ENCODE results near the gene SLC44A3. TPM values are rescaled to one million over a fixed set of nuclear protein-coding genes. Genes with fewer than 3 reads are reported as not detected.

Gene SLC44A3
- total and polyA plus RNA-seq, 7 experiments from 2014 or later, result 0.24 to 1.0 TPM; not detected in 5

GRCh38 chr1:94863297-94863911 is 43.2 kb downstream of the SLC44A3 start:
- Histone ChIP-seq H3K4me3 (ENCODE audit: low read length) (no peak overlapping the region), H3K36me3 (ENCODE audit: control insufficient read depth in 2 of 3, insufficient read depth in 3 of 3, low read length in 3 of 3) (no peaks in the 10 kb centered on the region), H3K4me1 (ENCODE audit: control insufficient read depth in 2 of 2, insufficient read depth in 2 of 2, low read length in 2 of 2) (no peaks in the 10 kb centered on the region), H3K9me3 (ENCODE audit: control insufficient read depth in 2 of 3, low read length in 3 of 3) (no peaks in the 10 kb centered on the region), H3K27ac (ENCODE audit: low read depth, low read length) (no peak overlapping the region), H3K27me3 (ENCODE audit: control insufficient read depth in 2 of 2, insufficient read depth in 2 of 2, low read length in 2 of 2) (no peaks in the 10 kb centered on the region)
- CTCF ChIA-PET, result interaction anchor here (0.8 to 1.3 kb wide), 3 partner anchors 9 to 180 kb away, joined by 5 to 6 read pairs (median 5); no protein-coding TSS in a partner anchor
- intact Hi-C loops (cut with micrococcal nuclease), result no loop called here
- peaks cover 0 to 2% (median 0%) of the 10 kb centered on the region in 11 donors for H3K9me3 Mint-ChIP-seq
- H3K27ac Mint-ChIP-seq, result no peak overlapping the region
- H3K27me3 Mint-ChIP-seq, result peaks cover 5 to 27% (median 7%) of the 10 kb centered on the region in 5 donors
- no peak for ATAC-seq
- H3K4me3 Mint-ChIP-seq, result no peak overlapping the region
- H3K36me3 Mint-ChIP-seq, result no peaks in the 10 kb centered on the region
- H3K4me1 Mint-ChIP-seq, result no peaks in the 10 kb centered on the region
- POLR2A ChIA-PET, result interaction anchor here (0.7 kb wide), 1 partner anchor 7 kb away, joined by 3 read pairs; no protein-coding TSS in a partner anchor
- no peak for DNase-seq

DNA sequence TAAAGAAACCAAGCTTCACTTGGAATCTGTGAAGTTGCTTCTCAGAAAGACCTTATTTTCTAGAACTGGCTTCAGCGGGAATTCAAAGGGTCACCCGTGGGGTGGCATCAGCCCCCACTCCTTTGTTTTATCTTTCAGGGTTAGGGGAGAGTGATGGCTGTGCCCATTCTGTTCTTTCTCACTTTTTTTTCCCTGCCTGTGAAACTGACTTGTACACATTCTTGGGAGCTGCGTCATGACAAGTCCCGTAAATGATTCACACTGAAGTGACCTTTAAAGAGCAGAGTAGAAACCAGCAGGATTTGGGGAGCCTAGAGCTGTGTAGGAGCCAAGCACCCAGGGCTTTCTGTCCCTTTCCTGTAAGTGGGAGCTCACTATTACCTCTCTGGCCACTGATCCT is 43.8 kb downstream of the SLC44A3 start:
- Mint-ChIP-seq H3K36me3 (no peaks in the 10 kb centered on the region), H3K4me1 (no peaks in the 10 kb centered on the region), H3K4me3 (no peak overlapping the region), H3K9me3 (peaks cover 0 to 2% (median 0%) of the 10 kb centered on the region in 11 donors), H3K27ac (no peak overlapping the region), H3K27me3 (peaks cover 5 to 26% (median 5%) of the 10 kb centered on the region in 5 donors)
- CTCF ChIA-PET, result interaction anchor here (1.3 kb wide), 2 partner anchors 10 to 179 kb away, joined by 5 to 6 read pairs; no protein-coding TSS in a partner anchor
- ATAC-seq (no peak), DNase-seq (no peak)
- Histone ChIP-seq H3K9me3 (ENCODE audit: control insufficient read depth in 2 of 3, low read length in 3 of 3) (no peaks in the 10 kb centered on the region), H3K27me3 (ENCODE audit: control insufficient read depth in 2 of 2, insufficient read depth in 2 of 2, low read length in 2 of 2) (no peaks in the 10 kb centered on the region), H3K36me3 (ENCODE audit: control insufficient read depth in 2 of 3, insufficient read depth in 3 of 3, low read length in 3 of 3) (no peaks in the 10 kb centered on the region), H3K4me1 (ENCODE audit: control insufficient read depth in 2 of 2, insufficient read depth in 2 of 2, low read length in 2 of 2) (no peaks in the 10 kb centered on the region), H3K27ac (ENCODE audit: low read depth, low read length) (no peak overlapping the region), H3K4me3 (ENCODE audit: low read length) (no peak overlapping the region)
- POLR2A ChIA-PET, result interaction anchor here (0.7 kb wide), 1 partner anchor 8 kb away, joined by 3 read pairs; no protein-coding TSS in a partner anchor
- intact Hi-C loops (cut with micrococcal nuclease), result no loop called here

- ChIA-PET CTCF (interaction anchor here (1.3 kb wide), 1 partner anchor 11 kb away, joined by 5 read pairs; no protein-coding TSS in a partner anchor), POLR2A (interaction anchor here (0.8 kb wide), 1 partner anchor 371 kb away, joined by 3 read pairs; no protein-coding TSS in a partner anchor)
- no peak overlapping the region for H3K27ac ChIP-seq (ENCODE audit: low read depth, low read length)
- no peaks in the 10 kb centered on the region for H3K36me3 ChIP-seq (ENCODE audit: control insufficient read depth in 2 of 3, insufficient read depth in 3 of 3, low read length in 3 of 3)
- ATAC-seq (no peak), DNase-seq (no peak)
- no peak overlapping the region for H3K27ac Mint-ChIP-seq
- H3K27me3 Mint-ChIP-seq, result peaks cover 0 to 21% (median 5%) of the 10 kb centered on the region in 5 donors
- no peaks in the 10 kb centered on the region for H3K36me3 Mint-ChIP-seq
- no peak overlapping the region for H3K4me3 Mint-ChIP-seq
- no peaks in the 10 kb centered on the region for H3K9me3 ChIP-seq (ENCODE audit: control insufficient read depth in 2 of 3, low read length in 3 of 3)
- no peaks in the 10 kb centered on the region for H3K9me3 Mint-ChIP-seq
- no peaks in the 10 kb centered on the region for H3K27me3 ChIP-seq (ENCODE audit: control insufficient read depth in 2 of 2, insufficient read depth in 2 of 2, low read length in 2 of 2)
- no peaks in the 10 kb centered on the region for H3K4me1 Mint-ChIP-seq
- intact Hi-C loops (cut with micrococcal nuclease), result no loop called here
- H3K4me3 ChIP-seq (ENCODE audit: low read length), result no peak overlapping the region
- H3K4me1 ChIP-seq (ENCODE audit: control insufficient read depth in 2 of 2, insufficient read depth in 2 of 2, low read length in 2 of 2), result no peaks in the 10 kb centered on the region
Measured at GRCh38 chr1:94864821-94865220, 44.7 kb downstream of the SLC44A3 start.

GRCh38 chr1:94865360-94865759 is 45.2 kb downstream of the SLC44A3 start:
- Mint-ChIP-seq H3K27ac (no peak overlapping the region), H3K27me3 (peaks cover 0 to 15% (median under 1%) of the 10 kb centered on the region in 5 donors), H3K9me3 (no peaks in the 10 kb centered on the region), H3K4me3 (no peak overlapping the region), H3K36me3 (no peaks in the 10 kb centered on the region), H3K4me1 (no peaks in the 10 kb centered on the region)
- H3K4me1 ChIP-seq (ENCODE audit: control insufficient read depth in 2 of 2, insufficient read depth in 2 of 2, low read length in 2 of 2), result no peaks in the 10 kb centered on the region
- H3K9me3 ChIP-seq (ENCODE audit: control insufficient read depth in 2 of 3, low read length in 3 of 3), result no peaks in the 10 kb centered on the region
- H3K27me3 ChIP-seq (ENCODE audit: control insufficient read depth in 2 of 2, insufficient read depth in 2 of 2, low read length in 2 of 2), result no peaks in the 10 kb centered on the region
- no peak overlapping the region for H3K27ac ChIP-seq (ENCODE audit: low read depth, low read length)
- H3K4me3 ChIP-seq (ENCODE audit: low read length), result no peak overlapping the region
- ATAC-seq, result no peak
- no peaks in the 10 kb centered on the region for H3K36me3 ChIP-seq (ENCODE audit: control insufficient read depth in 2 of 3, insufficient read depth in 3 of 3, low read length in 3 of 3)
- intact Hi-C loops (cut with micrococcal nuclease), result no loop called here
- DNase-seq, result no peak
- ChIA-PET POLR2A (interaction anchor here (0.8 kb wide), 1 partner anchor 370 kb away, joined by 3 read pairs; no protein-coding TSS in a partner anchor), CTCF (interaction anchor here (0.7 to 1.0 kb wide), 2 partner anchors 11 to 382 kb away, joined by 3 read pairs; no protein-coding TSS in a partner anchor)

GRCh38 chr1:94866164-94866807 is 46.1 kb downstream of the SLC44A3 start:
- POLR2A ChIA-PET, result no interaction called here
- DNase-seq (no peak), ATAC-seq (no peak)
- H3K36me3 Mint-ChIP-seq, result no peaks in the 10 kb centered on the region
- H3K36me3 ChIP-seq (ENCODE audit: control insufficient read depth in 2 of 3, insufficient read depth in 3 of 3, low read length in 3 of 3), result no peaks in the 10 kb centered on the region
- H3K4me1 ChIP-seq (ENCODE audit: control insufficient read depth in 2 of 2, insufficient read depth in 2 of 2, low read length in 2 of 2), result no peaks in the 10 kb centered on the region
- H3K9me3 Mint-ChIP-seq, result no peaks in the 10 kb centered on the region
- peaks cover 0 to 7% (median 0%) of the 10 kb centered on the region in 5 donors for H3K27me3 Mint-ChIP-seq
- CTCF ChIA-PET, result interaction anchor here (1.0 kb wide), 1 partner anchor 12 kb away, joined by 3 read pairs; no protein-coding TSS in a partner anchor
- no peak overlapping the region for H3K4me3 ChIP-seq (ENCODE audit: low read length)
- H3K27me3 ChIP-seq (ENCODE audit: control insufficient read depth in 2 of 2, insufficient read depth in 2 of 2, low read length in 2 of 2), result no peaks in the 10 kb centered on the region
- H3K27ac Mint-ChIP-seq, result no peak overlapping the region
- H3K4me1 Mint-ChIP-seq, result no peaks in the 10 kb centered on the region
- H3K27ac ChIP-seq (ENCODE audit: low read depth, low read length), result no peak overlapping the region
- intact Hi-C loops (cut with micrococcal nuclease), result no loop called here
- no peak overlapping the region for H3K4me3 Mint-ChIP-seq
- no peaks in the 10 kb centered on the region for H3K9me3 ChIP-seq (ENCODE audit: control insufficient read depth in 2 of 3, low read length in 3 of 3)

- no peaks in the 10 kb centered on the region for H3K27me3 ChIP-seq (ENCODE audit: control insufficient read depth in 2 of 2, insufficient read depth in 2 of 2, low read length in 2 of 2)
- CTCF ChIA-PET, result no interaction called here
- Mint-ChIP-seq H3K9me3 (no peaks in the 10 kb centered on the region), H3K36me3 (no peaks in the 10 kb centered on the region), H3K27me3 (peaks cover 0 to 5% (median 0%) of the 10 kb centered on the region in 5 donors), H3K4me3 (no peak overlapping the region), H3K4me1 (peaks cover 0 to 13% (median 6%) of the 10 kb centered on the region in 7 donors), H3K27ac (no peak overlapping the region)
- DNase-seq (no peak), ATAC-seq (no peak)
- no peaks in the 10 kb centered on the region for H3K9me3 ChIP-seq (ENCODE audit: control insufficient read depth in 2 of 3, low read length in 3 of 3)
- no peaks in the 10 kb centered on the region for H3K36me3 ChIP-seq (ENCODE audit: control insufficient read depth in 2 of 3, insufficient read depth in 3 of 3, low read length in 3 of 3)
- H3K27ac ChIP-seq (ENCODE audit: low read depth, low read length), result no peak overlapping the region
- POLR2A ChIA-PET, result no interaction called here
- no peaks in the 10 kb centered on the region for H3K4me1 ChIP-seq (ENCODE audit: control insufficient read depth in 2 of 2, insufficient read depth in 2 of 2, low read length in 2 of 2)
- no peak overlapping the region for H3K4me3 ChIP-seq (ENCODE audit: low read length)
- intact Hi-C loops (cut with micrococcal nuclease), result no loop called here
Measured at GRCh38 chr1:94871031-94871430, 50.9 kb downstream of the SLC44A3 start.

Data from naive thymus-derived CD4-positive, alpha-beta T cell (primary cell).